DOHH2 (cell line): ENCODE results near the gene HIKESHI.
"Not testable (repeated sequence)": the region's sequence is repeated elsewhere in the genome, so short reads cannot be mapped to it uniquely, and the experiment has no call there.

Experiments used
- H3F3A ChIP-seq: fragments of 200-600 bp; sonication (generic), shearing (Covaris generic); 2 replicates; pipeline ENCODE4 v1.6.0; 2016; ENCODE audit warnings: antibody characterized with exemption, mild to moderate bottlenecking; ENCODE audit not compliant: control insufficient read depth, insufficient read depth
- H3K27ac ChIP-seq: fragments of 200-600 bp; sonication (generic); 2 replicates; pipeline ENCODE4 v1.5.1; 2014; ENCODE audit warnings: low read depth, mild to moderate bottlenecking, low read length, moderate library complexity
- H3K27me3 ChIP-seq: fragments of 200-600 bp; sonication (generic); 2 replicates; pipeline ENCODE4 v1.6.1; 2014; ENCODE audit warnings: mild to moderate bottlenecking, low read length, mixed read lengths; ENCODE audit not compliant: control insufficient read depth
- H3K36me3 ChIP-seq: fragments of 200-600 bp; sonication (generic); 2 replicates; pipeline ENCODE4 v1.6.1; 2014; ENCODE audit warnings: mild to moderate bottlenecking, low read length, moderate library complexity, mixed read lengths; ENCODE audit not compliant: control insufficient read depth
- H3K4me1 ChIP-seq: fragments of 200-600 bp; sonication (generic); 2 replicates; pipeline ENCODE4 v1.6.1; 2014; ENCODE audit warnings: mild to moderate bottlenecking, low read length, mixed read lengths; ENCODE audit not compliant: control insufficient read depth
- H3K4me2 ChIP-seq: fragments of 200-600 bp; sonication (generic); 2 replicates; pipeline ENCODE4 v1.6.0; 2014; ENCODE audit warnings: mild to moderate bottlenecking, low read length, moderate library complexity
- H3K4me3 ChIP-seq: fragments of 200-600 bp; sonication (generic); 2 replicates; pipeline ENCODE4 v1.5.1; 2014; ENCODE audit warnings: mild to moderate bottlenecking, low read length, mixed read lengths
- H3K79me2 ChIP-seq: fragments of 200-600 bp; sonication (generic); 2 replicates; pipeline ENCODE4 v1.6.1; 2014; ENCODE audit warnings: mild to moderate bottlenecking, low read length, mixed read lengths; ENCODE audit not compliant: control insufficient read depth
- H3K9me2 ChIP-seq: fragments of 200-600 bp; sonication (generic); replicated peaks from 2 replicates; pipeline ENCODE4 v1.6.1; 2014; ENCODE audit warnings: mild to moderate bottlenecking, low read length, mixed read lengths; ENCODE audit not compliant: control insufficient read depth
- H3K9me3 ChIP-seq: fragments of 200-600 bp; sonication (generic); 2 replicates; pipeline ENCODE4 v1.6.1; 2014; ENCODE audit warnings: antibody characterized with exemption, low read length, mixed read lengths; ENCODE audit not compliant: control insufficient read depth, insufficient read depth
- H4K20me1 ChIP-seq: fragments of 200-600 bp; sonication (generic); 2 replicates; pipeline ENCODE4 v1.6.0; 2014; ENCODE audit warnings: low read depth, mild to moderate bottlenecking, antibody characterized with exemption, low read length, moderate library complexity; ENCODE audit not compliant: control insufficient read depth, insufficient read depth
- CTCF ChIP-seq: fragments of 200-600 bp; sonication (generic); IDR thresholded peaks from one replicate; pipeline ENCODE4 v1.5.1; 2014; ENCODE audit warnings: antibody characterized with exemption, mild to moderate bottlenecking, low read depth, low read length; ENCODE audit not compliant: poor library complexity, severe bottlenecking
- EZH2phosphoT487 ChIP-seq: fragments of 200-600 bp; sonication (generic); IDR thresholded peaks from 2 replicates; pipeline ENCODE4 v1.6.1; 2017; ENCODE audit warnings: borderline replicate concordance, mild to moderate bottlenecking, antibody characterized with exemption, low read length, moderate library complexity, mixed read lengths

The HIKESHI gene

GRCh38 chr11:86346513-86346912, 44.5 kb downstream of the HIKESHI start:
- Histone ChIP-seq H3K79me2 (no peaks in the 10 kb centered on the region; the same call in none of the 2 replicates), H3K36me3 (peaks cover 13% of the 10 kb centered on the region), H3K27me3 (no peaks in the 10 kb centered on the region), H3F3A (no peaks in the 10 kb centered on the region), H4K20me1 (no peaks in the 10 kb centered on the region), H3K4me2 (no peak overlapping the region), H3K9me3 (no peaks in the 10 kb centered on the region), H3K4me3 (no peak overlapping the region), H3K27ac (no peak overlapping the region), H3K4me1 (no peaks in the 10 kb centered on the region), H3K9me2 (no peaks in the 10 kb centered on the region)
- TF ChIP-seq CTCF: no peak
- no peak for TF ChIP-seq EZH2phosphoT487

- 0 out of 2 replicates have a peak, but pooled peaks cover 3% of the 10 kb centered on the region for H3K27me3 ChIP-seq
- no peaks in the 10 kb centered on the region for H3K4me1 ChIP-seq
- H3K4me3 ChIP-seq: no peak overlapping the region
- no peaks in the 10 kb centered on the region for H4K20me1 ChIP-seq
- H3K9me3 ChIP-seq: no peaks in the 10 kb centered on the region
- H3K27ac ChIP-seq: no peak overlapping the region
- H3K9me2 ChIP-seq: no peaks in the 10 kb centered on the region
- H3F3A ChIP-seq: no peaks in the 10 kb centered on the region
- TF ChIP-seq EZH2phosphoT487 (no peak), CTCF (no peak)
- H3K4me2 ChIP-seq: no peak overlapping the region
- no peaks in the 10 kb centered on the region for H3K79me2 ChIP-seq
- no peaks in the 10 kb centered on the region for H3K36me3 ChIP-seq
Measured at GRCh38 chr11:86355256-86355655, 53.2 kb downstream of the HIKESHI start.

- H3K9me3 ChIP-seq, H3K36me3 ChIP-seq, H3K79me2 ChIP-seq, H3K9me2 ChIP-seq, H3K27me3 ChIP-seq, H3K4me3 ChIP-seq, H4K20me1 ChIP-seq, H3K4me1 ChIP-seq, H3K27ac ChIP-seq, H3F3A ChIP-seq, H3K4me2 ChIP-seq: not testable (repeated sequence)
Measured at GRCh38 chr11:86357412-86357811, 55.4 kb downstream of the HIKESHI start.

- no peak overlapping the region for H3K4me3 ChIP-seq
- H3K36me3 ChIP-seq: no peaks in the 10 kb centered on the region
- H3K27ac ChIP-seq: no peak overlapping the region
- H3F3A ChIP-seq: no peaks in the 10 kb centered on the region
- no peak overlapping the region for H3K4me2 ChIP-seq
- H3K27me3 ChIP-seq: 0 out of 2 replicates have a peak, but pooled peaks cover 3% of the 10 kb centered on the region
- H3K4me1 ChIP-seq: no peaks in the 10 kb centered on the region
- no peaks in the 10 kb centered on the region for H3K9me3 ChIP-seq
- TF ChIP-seq CTCF: no peak
- TF ChIP-seq EZH2phosphoT487: no peak
- no peaks in the 10 kb centered on the region for H3K79me2 ChIP-seq
- H3K9me2 ChIP-seq: no peaks in the 10 kb centered on the region
- H4K20me1 ChIP-seq: no peaks in the 10 kb centered on the region
Measured at GRCh38 chr11:86358720-86359119, 56.7 kb downstream of the HIKESHI start.
